Spleen (tissue), 11 donors: ENCODE data around the gene PFDN6. TPM values are rescaled to one million over a fixed set of nuclear protein-coding genes. Genes with fewer than 3 reads are reported as not detected.
A peak's percentile ranks its signal among the peaks of the same experiment; 100 is the strongest.
"Not testable (repeated sequence)": the region's sequence is repeated elsewhere in the genome, so short reads cannot be mapped to it uniquely, and the experiment has no call there.

Experiments
- DNase-seq: peaks from one replicate; pipeline ENCODE4 v3.0.0-alpha.2; 2020
- H3K27ac ChIP-seq, 8 donors: fragments of 200-600 bp; sonication (generic) in 7 of 8; 1 replicate in 4 of 8; 2 replicates in 4 of 8; pipeline versions ENCODE4 v1.5.0 to v1.8.0; 2016 to 2021; ENCODE audit warnings: inconsistent platforms in 4 of 8, mild to moderate bottlenecking in 4 of 8, moderate library complexity in 1 of 8
- H3K27me3 ChIP-seq, 7 donors: fragments of 200-600 bp; sonication (generic) in 6 of 7; replicated peaks in 1 of 7; 1 replicate in 4 of 7; 2 replicates in 3 of 7; pipeline versions ENCODE4 v1.5.0 to v1.8.0; 2016 to 2021; ENCODE audit warnings: inconsistent platforms in 3 of 7, mild to moderate bottlenecking in 1 of 7
- H3K36me3 ChIP-seq, 6 donors: fragments of 200-600 bp; sonication (generic) in 5 of 6; 1 replicate in 4 of 6; 2 replicates in 2 of 6; pipeline versions ENCODE4 v1.5.0 to v1.8.0; 2016 to 2021; ENCODE audit warnings: inconsistent platforms in 2 of 6
- H3K4me1 ChIP-seq, 6 donors: fragments of 200-600 bp; sonication (generic) in 5 of 6; 1 replicate in 3 of 6; 2 replicates in 3 of 6; pipeline versions ENCODE4 v1.5.0 to v1.8.0; 2016 to 2021; ENCODE audit warnings: inconsistent platforms in 3 of 6
- H3K4me3 ChIP-seq, 8 donors: fragments of 200-600 bp; sonication (generic) in 7 of 8; 1 replicate in 4 of 8; 2 replicates in 4 of 8; pipeline versions ENCODE4 v1.5.0 to v1.8.0; 2016 to 2021; ENCODE audit warnings: inconsistent platforms in 4 of 8, mild to moderate bottlenecking in 4 of 8, moderate library complexity in 2 of 8
- H3K9me3 ChIP-seq, 8 donors: fragments of 200-600 bp; sonication (generic) in 7 of 8; 1 replicate in 4 of 8; 2 replicates in 4 of 8; pipeline versions ENCODE4 v1.5.0 to v1.8.0; 2016 to 2021; ENCODE audit warnings: inconsistent platforms in 4 of 8
- CTCF ChIP-seq, 11 experiments: fragments of 200-600 bp in 7 of 11; fragments of 450-650 bp in 4 of 11; sonication (generic) in 4 of 11; IDR thresholded peaks in 8 of 11; conservative IDR thresholded peaks in 3 of 11; 1 replicate in 7 of 11; 2 replicates in 4 of 11; pipeline versions ENCODE4 v1.4.0 to v1.8.0; 2016 to 2021; ENCODE audit warnings: antibody characterized with exemption in 11 of 11, inconsistent platforms in 4 of 11, mild to moderate bottlenecking in 1 of 11
- POLR2A ChIP-seq, 3 donors: fragments of 450-650 bp; IDR thresholded peaks; one replicate each; pipeline ENCODE4 v1.5.1; 2017; ENCODE audit warnings: antibody characterized with exemption in 3 of 3, mild to moderate bottlenecking in 1 of 3
- POLR2AphosphoS5 ChIP-seq, 3 donors: sonication (generic); formaldehyde crosslinking; IDR thresholded peaks; one replicate each; pipeline ENCODE4 v1.5.1; 2017; ENCODE audit warnings: antibody characterized with exemption in 3 of 3
- WGBS, 5 donors: extraction: QIAGEN DNeasy Blood & Tissue Kit in 3 of 5; methylation state at CpG; one replicate each; pipeline versions ENCODE4 v1.1.5 to v1.1.7; 2013 to 2018; 5-methylcytosine and 5-hydroxymethylcytosine counted together
- intact Hi-C: fragments of 100-400 bp; cut with DNase I; formaldehyde crosslinking; loops from one replicate; pipeline ENCODE4 v1.15.0; 2023; ENCODE audit warnings: low total_unique reads
- polyA plus RNA-seq, 3 donors: library from polyadenylated mRNA; stranded (reverse); fragments of 200-250 nt; gene quantifications; one replicate each; pipeline ENCODE4 v1.2.1, GENCODE V29; 2013
- total RNA-seq, 7 donors: library from RNA; depleted of rRNA in 3 of 7; stranded (reverse); fragments of >200 nt in 3 of 7; fragmentation: NEBNext Ultra II Directional in 4 of 7; extraction: Animal tissue kit (Norgen Biotek cat#: 25700) in 4 of 7; gene quantifications; one replicate each; pipeline versions ENCODE4 v1.1.0 to v1.2.1, GENCODE V29; 2016 to 2021
- donor health status: healthy with polysubstance abuse.
- donor health status: DM: no; HTN: no; CAD: no; lungs with moderate emphysema.
- donor health status: DM: no; HTN: no; CAD: no.
- donor health status: Bipolar disorder and iron deficiency.
- donor health status: healthy.
- donor health status: DM: no; HTN: no; CAD: no.
- donor health status: DM: yes; HTN: yes; CAD: no.

Gene PFDN6
- total and polyA plus RNA-seq, 10 donors, result 11.3 to 169 (median 32.7) TPM

- Histone ChIP-seq H3K27ac (no peak overlapping the region), H3K4me3 (no peak overlapping the region), H3K9me3 (no peaks in the 10 kb centered on the region), H3K27me3 (no peaks in the 10 kb centered on the region), H3K36me3 (peaks cover 0 to 66% (median 23%) of the 10 kb centered on the region in 6 donors), H3K4me1 (peaks cover 5 to 24% (median 11%) of the 10 kb centered on the region in 6 donors)
- intact Hi-C loops, result no loop called here
- DNase-seq, result peak; percentile 19
- TF ChIP-seq CTCF (IDR thresholded peaks at IDR 0.05 in 8 of 11, conservative IDR thresholded peaks at IDR 0.05 in 3 of 11) (no peak), POLR2A (IDR thresholded peaks at IDR 0.05) (no peak), POLR2AphosphoS5 (IDR thresholded peaks at IDR 0.05) (no peak)
- 88 to 97% (median 90%) methylated on average over 4 of the region's 4 CpGs for WGBS, 5 donors
Measured at GRCh38 chr6:33254591-33254990, 34.8 kb upstream of the PFDN6 start.

- Histone ChIP-seq H3K27me3 (no peaks in the 10 kb centered on the region), H3K4me3 (no peak overlapping the region), H3K9me3 (no peaks in the 10 kb centered on the region), H3K36me3 (peaks cover 4 to 88% (median 58%) of the 10 kb centered on the region in 6 donors), H3K4me1 (no peaks in the 10 kb centered on the region), H3K27ac (no peak overlapping the region)
- DNase-seq, result no peak
- 90 to 95% (median 94%) methylated on average over 5 of the region's 5 CpGs for WGBS, 5 donors
- intact Hi-C loops, result no loop called here
- TF ChIP-seq POLR2A (IDR thresholded peaks at IDR 0.05), result no peak
- TF ChIP-seq CTCF (IDR thresholded peaks at IDR 0.05 in 8 of 11, conservative IDR thresholded peaks at IDR 0.05 in 3 of 11), result no peak
- TF ChIP-seq POLR2AphosphoS5 (IDR thresholded peaks at IDR 0.05), result no peak
Measured at GRCh38 chr6:33259032-33259431, 30.4 kb upstream of the PFDN6 start.

GRCh38 chr6:33262490-33262889 is 26.9 kb upstream of the PFDN6 start:
- H3K4me3 ChIP-seq, H3K27me3 ChIP-seq, DNase-seq, H3K4me1 ChIP-seq, H3K27ac ChIP-seq, intact Hi-C loops, H3K9me3 ChIP-seq: not testable (repeated sequence)
- 96 to 99% (median 98%) methylated on average over 3 of the region's 3 CpGs for WGBS, 5 donors
- peaks cover 4 to 100% (median 85%) of the 10 kb centered on the region in 6 donors for H3K36me3 ChIP-seq

GRCh38 chr6:33264015-33264414 is 25.4 kb upstream of the PFDN6 start:
- Histone ChIP-seq H3K27ac (no peak overlapping the region), H3K36me3 (peaks cover 10 to 100% (median 90%) of the 10 kb centered on the region in 6 donors), H3K4me3 (no peak overlapping the region), H3K9me3 (no peaks in the 10 kb centered on the region), H3K4me1 (peaks cover 0 to 7% (median 0%) of the 10 kb centered on the region in 6 donors), H3K27me3 (no peaks in the 10 kb centered on the region)
- intact Hi-C loops, result no loop called here
- 88 to 97% (median 92%) methylated on average over 7 of the region's 7 CpGs for WGBS, 5 donors
- peak; percentile 13 for DNase-seq
- TF ChIP-seq POLR2A (IDR thresholded peaks at IDR 0.05), result no peak
- TF ChIP-seq CTCF (IDR thresholded peaks at IDR 0.05 in 8 of 11, conservative IDR thresholded peaks at IDR 0.05 in 3 of 11), result no peak
- TF ChIP-seq POLR2AphosphoS5 (IDR thresholded peaks at IDR 0.05), result no peak

GRCh38 chr6:33271117-33271467 is 18.3 kb upstream of the PFDN6 start:
- Histone ChIP-seq H3K4me1 (peaks cover 44 to 72% (median 60%) of the 10 kb centered on the region in 6 donors), H3K36me3 (peaks cover 6 to 71% (median 58%) of the 10 kb centered on the region in 6 donors), H3K9me3 (no peaks in the 10 kb centered on the region), H3K27ac (peak overlapping the region; percentile 91 to 99 (median 96)), H3K4me3 (peak overlapping the region; percentile 63 to 94 (median 80)), H3K27me3 (no peaks in the 10 kb centered on the region)
- TF ChIP-seq CTCF (IDR thresholded peaks at IDR 0.05 in 8 of 11, conservative IDR thresholded peaks at IDR 0.05 in 3 of 11) (no peak), POLR2A (IDR thresholded peaks at IDR 0.05) (no peak), POLR2AphosphoS5 (IDR thresholded peaks at IDR 0.05) (no peak)
- no peak for DNase-seq
- 2 to 5% (median 3%) methylated on average over 7 of the region's 7 CpGs for WGBS, 5 donors
- intact Hi-C loops, result no loop called here
